Glutamatergic neuron (in vitro differentiated cells): ENCODE measurements around the gene ABHD10. TPM values are rescaled to one million over a fixed set of nuclear protein-coding genes. Genes with fewer than 3 reads are reported as not detected.

ENCODE experiments used
- DNase-seq: peaks from one replicate; pipeline ENCODE4 v3.0.0; 2022
- H3K27ac Mint-ChIP-seq: one replicate; pipeline ENCODE4 v1.8.0; 2020; ENCODE audit warnings: mild to moderate bottlenecking, mixed read lengths, inconsistent platforms; ENCODE audit not compliant: unreplicated experiment
- H3K27me3 Mint-ChIP-seq: one replicate; pipeline ENCODE4 v1.8.0; 2020; ENCODE audit warnings: mild to moderate bottlenecking, moderate library complexity, mixed read lengths, inconsistent platforms; ENCODE audit not compliant: unreplicated experiment
- H3K36me3 Mint-ChIP-seq: one replicate; pipeline ENCODE4 v1.8.0; 2020; ENCODE audit warnings: mild to moderate bottlenecking, mixed read lengths, inconsistent platforms; ENCODE audit not compliant: unreplicated experiment
- H3K4me1 Mint-ChIP-seq: one replicate; pipeline ENCODE4 v1.8.0; 2020; ENCODE audit warnings: mild to moderate bottlenecking, low read depth, mixed read lengths, inconsistent platforms; ENCODE audit not compliant: unreplicated experiment
- H3K4me3 Mint-ChIP-seq: one replicate; pipeline ENCODE4 v1.8.0; 2020; ENCODE audit warnings: mild to moderate bottlenecking, mixed read lengths, inconsistent platforms; ENCODE audit not compliant: unreplicated experiment
- H3K9me3 Mint-ChIP-seq: one replicate; pipeline ENCODE4 v1.8.0; 2020; ENCODE audit warnings: mild to moderate bottlenecking, moderate library complexity, mixed read lengths, inconsistent platforms; ENCODE audit not compliant: unreplicated experiment
- total RNA-seq: library from RNA; stranded (reverse); fragmentation: NEBNext Ultra II Directional; extraction: Animal tissue kit (Norgen Biotek cat#: 25700); gene quantifications from one replicate; pipeline ENCODE4 v1.2.1, GENCODE V29; 2021; ENCODE audit not compliant: unreplicated experiment
- TF ChIP-seq, protein P1 (sequence below): fragments of 200-600 bp; sonication (generic); IDR thresholded peaks from one replicate; pipeline ENCODE4 v1.5.0; 2021; ENCODE audit not compliant: partially characterized antibody, unreplicated experiment

Gene ABHD10
- total RNA-seq, 1 donor from 2014 or later, result 35.9 TPM

DNA sequence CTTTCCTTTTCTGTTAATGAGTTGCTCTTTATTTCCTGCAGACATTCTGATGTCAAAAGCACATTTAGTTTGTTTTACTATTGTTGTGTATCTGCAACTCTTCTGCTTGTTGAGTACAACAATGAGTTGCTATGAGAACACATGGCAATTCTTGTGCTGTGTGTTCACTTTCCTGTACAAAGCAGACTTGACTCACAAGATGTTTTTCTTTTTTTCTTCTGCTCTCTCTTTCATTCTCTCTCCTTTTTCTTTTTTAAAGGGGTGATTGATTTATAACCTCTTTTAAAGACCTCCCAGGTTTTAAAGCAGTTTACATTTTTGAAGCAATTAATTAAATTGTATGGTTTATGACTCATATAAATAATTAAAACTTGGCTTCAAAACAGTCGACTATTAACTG lies 31.6 kb upstream of the ABHD10 start:
- H3K27me3 Mint-ChIP-seq, result no peaks in the 10 kb centered on the region
- DNase-seq, result no peak
- TF ChIP-seq, protein P1, sequence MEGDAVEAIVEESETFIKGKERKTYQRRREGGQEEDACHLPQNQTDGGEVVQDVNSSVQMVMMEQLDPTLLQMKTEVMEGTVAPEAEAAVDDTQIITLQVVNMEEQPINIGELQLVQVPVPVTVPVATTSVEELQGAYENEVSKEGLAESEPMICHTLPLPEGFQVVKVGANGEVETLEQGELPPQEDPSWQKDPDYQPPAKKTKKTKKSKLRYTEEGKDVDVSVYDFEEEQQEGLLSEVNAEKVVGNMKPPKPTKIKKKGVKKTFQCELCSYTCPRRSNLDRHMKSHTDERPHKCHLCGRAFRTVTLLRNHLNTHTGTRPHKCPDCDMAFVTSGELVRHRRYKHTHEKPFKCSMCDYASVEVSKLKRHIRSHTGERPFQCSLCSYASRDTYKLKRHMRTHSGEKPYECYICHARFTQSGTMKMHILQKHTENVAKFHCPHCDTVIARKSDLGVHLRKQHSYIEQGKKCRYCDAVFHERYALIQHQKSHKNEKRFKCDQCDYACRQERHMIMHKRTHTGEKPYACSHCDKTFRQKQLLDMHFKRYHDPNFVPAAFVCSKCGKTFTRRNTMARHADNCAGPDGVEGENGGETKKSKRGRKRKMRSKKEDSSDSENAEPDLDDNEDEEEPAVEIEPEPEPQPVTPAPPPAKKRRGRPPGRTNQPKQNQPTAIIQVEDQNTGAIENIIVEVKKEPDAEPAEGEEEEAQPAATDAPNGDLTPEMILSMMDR, result no peak
- H3K4me3 Mint-ChIP-seq, result no peak overlapping the region
- no peak overlapping the region for H3K27ac Mint-ChIP-seq
- peaks cover 2% of the 10 kb centered on the region for H3K4me1 Mint-ChIP-seq
- H3K9me3 Mint-ChIP-seq, result no peaks in the 10 kb centered on the region
- no peaks in the 10 kb centered on the region for H3K36me3 Mint-ChIP-seq

DNA sequence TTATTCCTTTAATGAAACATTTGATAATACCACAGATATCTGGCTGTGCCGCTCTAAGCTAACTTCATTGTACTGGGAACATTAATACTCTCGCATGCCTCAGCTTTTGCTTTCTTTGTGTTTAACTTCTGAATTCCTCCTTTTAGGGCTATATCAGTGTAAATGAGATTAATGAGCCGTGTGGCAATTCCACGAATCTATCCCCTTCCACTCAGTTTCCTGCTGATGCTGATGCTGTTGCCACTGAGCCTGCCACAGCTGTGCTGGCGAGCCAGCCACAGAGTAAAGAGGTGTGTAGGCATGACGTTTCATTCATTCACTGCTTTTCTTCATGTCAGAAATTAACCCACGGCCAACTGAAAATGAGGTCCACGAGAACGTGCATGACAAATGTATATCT lies 30.0 kb upstream of the ABHD10 start:
- no peak overlapping the region for H3K27ac Mint-ChIP-seq
- H3K36me3 Mint-ChIP-seq, result no peaks in the 10 kb centered on the region
- DNase-seq, result no peak
- no peaks in the 10 kb centered on the region for H3K27me3 Mint-ChIP-seq
- H3K4me3 Mint-ChIP-seq, result no peak overlapping the region
- peaks cover 12% of the 10 kb centered on the region for H3K4me1 Mint-ChIP-seq
- peaks cover 1% of the 10 kb centered on the region for H3K9me3 Mint-ChIP-seq
- TF ChIP-seq, protein P1, result no peak

DNA sequence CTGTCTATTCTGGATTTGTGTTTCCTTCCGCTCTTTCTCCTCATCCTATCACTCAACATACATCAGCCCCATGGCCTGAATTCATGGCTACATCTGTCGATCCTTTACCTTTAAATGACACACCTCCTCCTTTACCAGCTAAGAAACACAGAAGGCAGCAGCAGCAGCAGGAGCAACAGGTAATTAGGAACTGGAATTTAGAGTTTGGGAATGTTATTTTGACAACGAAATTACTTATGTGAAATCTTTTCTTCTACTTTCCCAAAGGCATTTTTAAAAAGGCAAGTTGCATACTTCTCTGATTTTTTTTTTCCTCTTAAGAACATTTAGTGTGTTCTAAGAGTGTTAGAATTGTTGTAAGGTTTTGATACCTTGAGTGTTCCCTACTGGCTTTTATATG lies 29.1 kb upstream of the ABHD10 start:
- no peak overlapping the region for H3K27ac Mint-ChIP-seq
- H3K9me3 Mint-ChIP-seq, result peaks cover 3% of the 10 kb centered on the region
- no peaks in the 10 kb centered on the region for H3K27me3 Mint-ChIP-seq
- H3K36me3 Mint-ChIP-seq, result no peaks in the 10 kb centered on the region
- TF ChIP-seq, protein P1, result no peak
- no peak overlapping the region for H3K4me3 Mint-ChIP-seq
- DNase-seq, result no peak
- H3K4me1 Mint-ChIP-seq, result peaks cover 16% of the 10 kb centered on the region

DNA sequence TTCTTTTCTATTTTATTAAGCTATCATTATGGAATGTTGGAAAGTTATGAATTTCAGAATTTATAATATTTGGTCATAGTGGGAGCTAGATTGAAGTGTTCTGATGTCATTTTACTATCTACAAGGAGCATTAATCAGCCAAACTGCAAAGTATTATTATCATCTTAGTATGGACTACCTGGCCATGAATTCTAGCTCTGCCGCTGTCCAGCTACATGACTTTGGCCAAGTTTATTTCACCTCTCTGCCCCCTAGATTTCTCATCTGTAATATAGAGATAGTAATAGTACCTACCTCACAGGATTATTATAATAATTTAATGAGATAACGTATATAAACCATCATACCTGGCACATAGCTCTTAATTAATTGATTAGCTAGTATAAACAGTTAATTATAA lies 27.8 kb upstream of the ABHD10 start:
- Mint-ChIP-seq H3K27ac (no peak overlapping the region), H3K27me3 (no peaks in the 10 kb centered on the region), H3K4me3 (no peak overlapping the region), H3K9me3 (peaks cover 3% of the 10 kb centered on the region), H3K4me1 (peaks cover 16% of the 10 kb centered on the region), H3K36me3 (no peaks in the 10 kb centered on the region)
- TF ChIP-seq, protein P1, result no peak
- no peak for DNase-seq

DNA sequence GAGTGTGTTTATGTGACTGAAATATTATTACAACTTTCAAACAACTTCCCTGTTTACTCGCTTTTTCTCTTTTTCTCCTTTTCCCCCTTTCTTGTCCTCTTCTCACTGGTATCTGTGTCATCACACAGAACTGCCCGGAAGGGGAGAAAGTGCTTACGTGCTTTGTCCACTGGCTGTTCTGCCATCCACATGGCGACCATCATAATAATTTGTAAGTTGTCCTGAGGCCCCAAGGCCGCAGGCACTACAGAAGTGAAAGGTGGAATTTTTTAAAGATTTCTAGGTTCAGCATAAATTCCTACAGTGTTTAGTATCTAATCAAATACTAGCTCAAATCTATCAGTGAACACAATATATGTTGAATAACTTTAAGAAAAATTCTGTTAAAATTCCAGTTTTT lies 26.7 kb upstream of the ABHD10 start:
- Mint-ChIP-seq H3K27ac (peak overlapping the region; percentile 57), H3K36me3 (no peaks in the 10 kb centered on the region)

More for the DNA sequence above, 26.7 kb upstream of the ABHD10 start:
- no peak for DNase-seq
- TF ChIP-seq, protein P1, result no peak
- Mint-ChIP-seq H3K9me3 (peaks cover 3% of the 10 kb centered on the region), H3K27me3 (no peaks in the 10 kb centered on the region), H3K4me1 (peaks cover 23% of the 10 kb centered on the region), H3K4me3 (no peak overlapping the region)
